HepG2 (cell line): Measurements from ENCODE around the gene TMEM95. TPM values are rescaled to one million over a fixed set of nuclear protein-coding genes. Genes with fewer than 3 reads are reported as not detected.

Experiments
- AKNA ChIP-seq: sonication (generic); formaldehyde crosslinking; IDR thresholded peaks from 2 replicates; pipeline ENCODE4 v1.4.0; 2020; ENCODE audit warnings: missing genetic modification reagents, borderline replicate concordance
- ATF2 ChIP-seq: sonication (generic); formaldehyde crosslinking; IDR thresholded peaks from 2 replicates; pipeline ENCODE4 v1.4.0; 2020; ENCODE audit warnings: missing genetic modification reagents
- E2F1 ChIP-seq: sonication (generic); formaldehyde crosslinking; IDR thresholded peaks from 2 replicates; pipeline ENCODE4 v1.5.0; 2020; ENCODE audit warnings: missing genetic modification reagents
- GFI1 ChIP-seq: sonication (generic); formaldehyde crosslinking; IDR thresholded peaks from 2 replicates; pipeline ENCODE4 v1.5.0; 2020; ENCODE audit warnings: missing genetic modification reagents, mild to moderate bottlenecking, borderline replicate concordance
- HHEX ChIP-seq: IDR thresholded peaks from 2 replicates; pipeline ENCODE4 v1.6.1; 2016; ENCODE audit warnings: control low read depth
- KLF13 ChIP-seq: sonication (generic); formaldehyde crosslinking; IDR thresholded peaks from 2 replicates; pipeline ENCODE4 v1.4.0; 2020; ENCODE audit warnings: mild to moderate bottlenecking, missing genetic modification reagents
- NFYB ChIP-seq: sonication (generic); formaldehyde crosslinking; IDR thresholded peaks from 2 replicates; pipeline ENCODE4 v1.4.0; 2020; ENCODE audit warnings: missing genetic modification reagents
- NPAS2 ChIP-seq: sonication (generic); formaldehyde crosslinking; IDR thresholded peaks from 2 replicates; pipeline ENCODE4 v1.8.0; 2022; ENCODE audit warnings: mild to moderate bottlenecking, missing genetic modification reagents, borderline replicate concordance
- REPIN1 ChIP-seq: sonication (generic); formaldehyde crosslinking; IDR thresholded peaks from 2 replicates; pipeline ENCODE4 v1.8.0; 2022; ENCODE audit warnings: missing genetic modification reagents, low read depth, mild to moderate bottlenecking, borderline replicate concordance
- REST ChIP-seq, 2 experiments: IDR thresholded peaks; 2 replicates each; pipeline ENCODE4 v1.6.1; 2011 to 2012; ENCODE audit warnings: low read length in 2 of 2, borderline replicate concordance in 1 of 2, low read depth in 1 of 2, mild to moderate bottlenecking in 1 of 2, moderate library complexity in 1 of 2
- RFXAP ChIP-seq: sonication (generic); formaldehyde crosslinking; IDR thresholded peaks from 2 replicates; pipeline ENCODE4 v1.4.0; 2020; ENCODE audit warnings: missing genetic modification reagents, borderline replicate concordance
- TOPORS ChIP-seq: sonication (generic); formaldehyde crosslinking; IDR thresholded peaks from 2 replicates; pipeline ENCODE4 v1.8.0; 2023; ENCODE audit warnings: mild to moderate bottlenecking, missing genetic modification reagents
- ZFP62 ChIP-seq: sonication (generic); formaldehyde crosslinking; IDR thresholded peaks from 2 replicates; pipeline ENCODE4 v1.4.0; 2020; ENCODE audit warnings: missing genetic modification reagents
- ZMAT5 ChIP-seq: sonication (generic); formaldehyde crosslinking; IDR thresholded peaks from 2 replicates; pipeline ENCODE4 v1.5.0; 2020; ENCODE audit warnings: mild to moderate bottlenecking, low read depth, missing genetic modification reagents, borderline replicate concordance
- ZNF20 ChIP-seq: sonication (generic); formaldehyde crosslinking; IDR thresholded peaks from 2 replicates; pipeline ENCODE4 v1.4.0; 2020; ENCODE audit warnings: mild to moderate bottlenecking, moderate library complexity, missing genetic modification reagents
- ZNF562 ChIP-seq: sonication (generic); formaldehyde crosslinking; IDR thresholded peaks from 2 replicates; pipeline ENCODE4 v1.8.0; 2022; ENCODE audit warnings: missing genetic modification reagents, borderline replicate concordance
- ZNF569 ChIP-seq: sonication (generic); formaldehyde crosslinking; IDR thresholded peaks from 2 replicates; pipeline ENCODE4 v1.5.0; 2020; ENCODE audit warnings: mild to moderate bottlenecking, missing genetic modification reagents, moderate library complexity, borderline replicate concordance
- ZNF644 ChIP-seq: IDR thresholded peaks from 2 replicates; pipeline ENCODE4 v1.6.1; 2016; ENCODE audit warnings: low read depth
- polyA plus RNA-seq, 8 experiments: library from polyadenylated mRNA; depleted of rRNA in 3 of 8; stranded (reverse) in 7 of 8; unstranded in 1 of 8; fragments of >200 nt; fragmentation: Illumina TruSeq in 4 of 8; extraction: Trizol in 4 of 8; gene quantifications; 2 replicates each; pipeline versions ENCODE4 v1.2.1 to v1.2.3, GENCODE V29; 2011 to 2016; ENCODE audit warnings: low read depth in 4 of 8, missing spikeins in 1 of 8, mixed read lengths in 1 of 8; ENCODE audit not compliant: insufficient read depth in 1 of 8
- total RNA-seq, 5 experiments: library from RNA; depleted of rRNA; stranded (reverse); fragments of >200 nt; fragmentation: Illumina TruSeq; extraction: Trizol; gene quantifications; 2 replicates each; pipeline ENCODE4 v1.2.3, GENCODE V29; 2016; ENCODE audit warnings: low read depth in 1 of 5

The TMEM95 gene
- total and polyA plus RNA-seq, 2 of the 13 experiments (the other 11 are each of a cell fraction or from before 2014, with no cell fraction given): not detected

GRCh38 chr17:7329374-7329996, 25.5 kb upstream of the TMEM95 start (continued):
- TF ChIP-seq REST (IDR thresholded peaks at IDR 0.05; ENCODE audit: borderline replicate concordance in 1 of 2, low read depth in 1 of 2, low read length in 2 of 2) (no peak; a peak in 1 of 4 replicates), ZNF562 (no peak), ZNF569 (CRISPR knock-in tag) (no peak), TOPORS (CRISPR knock-in tag) (no peak), ATF2 (CRISPR knock-in tag) (0 out of 2 replicates have a peak, but pooled peaks have one; percentile 33), REPIN1 (CRISPR knock-in tag) (no peak; the same call in 1 of the 2 replicates), AKNA (CRISPR knock-in tag) (no peak), E2F1 (CRISPR knock-in tag) (peak; percentile 81), KLF13 (CRISPR knock-in tag) (no peak), HHEX (CRISPR knock-in tag) (no peak), NPAS2 (no peak), GFI1 (CRISPR knock-in tag) (no peak), NFYB (CRISPR knock-in tag) (peak; percentile 66), ZNF644 (CRISPR knock-in tag) (no peak), ZNF20 (CRISPR knock-in tag) (peak; percentile 81; the same call in 1 of the 2 replicates), ZMAT5 (no peak), ZFP62 (CRISPR knock-in tag) (no peak), RFXAP (CRISPR knock-in tag) (peak; percentile 65; the same call in 1 of the 2 replicates)
